Nephron (organoid): ENCODE data around the gene CHCHD6.
A peak's percentile ranks its signal among the peaks of the same experiment; 100 is the strongest.

Source experiments
- H3K27ac Mint-ChIP-seq, 3 experiments: 2 replicates each; pipeline ENCODE4 v1.8.0; 2020; ENCODE audit warnings: mixed read lengths in 3 of 3, mild to moderate bottlenecking in 2 of 3, moderate library complexity in 1 of 3
- H3K27me3 Mint-ChIP-seq: 2 replicates; pipeline ENCODE4 v1.8.0; 2021; ENCODE audit warnings: low read depth, mild to moderate bottlenecking, moderate library complexity, mixed read lengths
- H3K36me3 Mint-ChIP-seq: 2 replicates; pipeline ENCODE4 v1.8.0; 2020; ENCODE audit warnings: low read depth, mixed read lengths
- H3K4me1 Mint-ChIP-seq: 2 replicates; pipeline ENCODE4 v1.8.0; 2020; ENCODE audit warnings: mixed read lengths
- H3K4me3 Mint-ChIP-seq, 3 experiments: 2 replicates each; pipeline ENCODE4 v1.8.0; 2020; ENCODE audit warnings: mild to moderate bottlenecking in 3 of 3, mixed read lengths in 3 of 3, moderate library complexity in 2 of 3
- H3K9me3 Mint-ChIP-seq: 2 replicates; pipeline ENCODE4 v1.8.0; 2020; ENCODE audit warnings: mixed read lengths
- CTCF ChIP-seq, 3 experiments: fragments of 200-600 bp; sonication (generic); IDR thresholded peaks; one replicate each; pipeline ENCODE4 v1.5.0; 2021; ENCODE audit warnings: antibody characterized with exemption in 3 of 3; ENCODE audit not compliant: unreplicated experiment in 3 of 3

Gene CHCHD6

DNA sequence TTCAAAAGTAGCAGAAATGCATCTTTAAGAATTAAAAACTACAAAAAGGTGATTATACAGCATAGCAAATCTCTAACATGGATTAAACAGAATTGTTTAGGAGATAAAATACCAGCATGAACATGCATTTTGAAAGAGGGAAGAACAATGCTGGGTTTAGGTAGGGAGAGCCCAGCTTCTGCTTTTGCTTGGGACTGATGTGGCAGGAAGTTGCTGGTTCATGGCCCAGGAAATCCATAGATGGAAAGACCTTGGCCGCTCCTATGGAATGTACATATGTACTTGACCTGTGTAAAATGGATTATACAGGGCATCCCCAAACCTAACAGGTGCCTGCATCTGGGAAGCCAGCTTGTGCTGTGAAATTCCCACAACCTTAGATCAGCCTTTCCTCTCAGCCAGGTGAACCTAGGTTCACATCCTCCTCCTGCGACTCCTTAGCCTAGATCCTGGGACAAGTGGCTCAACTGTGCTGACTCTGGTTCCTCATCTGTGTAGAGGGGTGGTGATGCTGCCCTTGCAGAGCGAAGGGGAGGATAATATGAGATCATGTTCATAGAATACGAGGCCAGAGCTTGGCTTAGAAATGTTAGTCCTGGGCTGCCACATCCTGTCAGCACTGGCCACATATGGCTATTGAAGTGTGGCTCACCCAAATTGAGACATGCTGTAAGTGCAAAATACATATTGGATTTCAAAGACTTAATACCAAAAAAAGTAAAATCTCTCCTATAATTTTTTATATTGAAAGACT lies 231.9 kb downstream of the CHCHD6 start:
- H3K4me3 Mint-ChIP-seq, result no peak overlapping the region
- H3K36me3 Mint-ChIP-seq, result no peaks in the 10 kb centered on the region
- no peaks in the 10 kb centered on the region for H3K9me3 Mint-ChIP-seq
- no peak for TF ChIP-seq CTCF (IDR thresholded peaks at IDR 0.05; ENCODE audit: unreplicated experiment in 3 of 3)
- peaks cover 38% of the 10 kb centered on the region for H3K4me1 Mint-ChIP-seq
- H3K27ac Mint-ChIP-seq, result no peak overlapping the region
- peaks cover 14% of the 10 kb centered on the region for H3K27me3 Mint-ChIP-seq

GRCh38 chr3:126936853-126937425 lies 232.9 kb downstream of the CHCHD6 start:
- Mint-ChIP-seq H3K27me3 (peaks cover 11% of the 10 kb centered on the region), H3K4me1 (peaks cover 37% of the 10 kb centered on the region), H3K27ac (no peak overlapping the region), H3K36me3 (no peaks in the 10 kb centered on the region), H3K4me3 (no peak overlapping the region), H3K9me3 (no peaks in the 10 kb centered on the region)
- TF ChIP-seq CTCF (IDR thresholded peaks at IDR 0.05; ENCODE audit: unreplicated experiment in 3 of 3), result no peak

DNA sequence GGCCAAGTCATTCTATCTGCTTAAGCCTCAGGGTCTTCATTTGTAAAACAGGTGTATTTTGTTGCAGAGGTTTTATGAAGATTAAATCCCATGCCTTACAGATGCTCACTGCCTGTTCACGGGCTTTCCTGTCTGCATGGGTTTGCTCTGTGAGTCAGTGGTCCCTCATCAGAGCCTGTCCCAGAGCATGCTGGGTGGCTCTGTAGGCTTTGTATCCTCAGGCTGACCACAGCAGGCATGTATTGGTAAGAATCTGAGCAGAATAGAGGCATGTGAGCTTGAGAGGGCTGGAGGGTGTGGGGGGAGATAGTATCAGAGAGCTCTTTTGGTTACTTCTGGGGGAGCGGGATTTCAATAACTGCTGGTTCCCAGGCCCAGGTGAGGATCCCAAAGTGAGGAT lies 233.5 kb downstream of the CHCHD6 start:
- TF ChIP-seq CTCF (IDR thresholded peaks at IDR 0.05; ENCODE audit: unreplicated experiment in 3 of 3), result no peak
- Mint-ChIP-seq H3K4me1 (peaks cover 33% of the 10 kb centered on the region), H3K9me3 (no peaks in the 10 kb centered on the region), H3K27me3 (peaks cover 7% of the 10 kb centered on the region), H3K36me3 (no peaks in the 10 kb centered on the region), H3K27ac (no peak overlapping the region), H3K4me3 (no peak overlapping the region)

- Mint-ChIP-seq H3K9me3 (no peaks in the 10 kb centered on the region), H3K36me3 (no peaks in the 10 kb centered on the region), H3K4me1 (peaks cover 33% of the 10 kb centered on the region), H3K27ac (no peak overlapping the region), H3K27me3 (peaks cover 7% of the 10 kb centered on the region), H3K4me3 (no peak overlapping the region)
- no peak for TF ChIP-seq CTCF (IDR thresholded peaks at IDR 0.05; ENCODE audit: unreplicated experiment in 3 of 3)
These were observed 233.9 kb downstream of the CHCHD6 start for GRCh38 chr3:126937973-126938372.

DNA sequence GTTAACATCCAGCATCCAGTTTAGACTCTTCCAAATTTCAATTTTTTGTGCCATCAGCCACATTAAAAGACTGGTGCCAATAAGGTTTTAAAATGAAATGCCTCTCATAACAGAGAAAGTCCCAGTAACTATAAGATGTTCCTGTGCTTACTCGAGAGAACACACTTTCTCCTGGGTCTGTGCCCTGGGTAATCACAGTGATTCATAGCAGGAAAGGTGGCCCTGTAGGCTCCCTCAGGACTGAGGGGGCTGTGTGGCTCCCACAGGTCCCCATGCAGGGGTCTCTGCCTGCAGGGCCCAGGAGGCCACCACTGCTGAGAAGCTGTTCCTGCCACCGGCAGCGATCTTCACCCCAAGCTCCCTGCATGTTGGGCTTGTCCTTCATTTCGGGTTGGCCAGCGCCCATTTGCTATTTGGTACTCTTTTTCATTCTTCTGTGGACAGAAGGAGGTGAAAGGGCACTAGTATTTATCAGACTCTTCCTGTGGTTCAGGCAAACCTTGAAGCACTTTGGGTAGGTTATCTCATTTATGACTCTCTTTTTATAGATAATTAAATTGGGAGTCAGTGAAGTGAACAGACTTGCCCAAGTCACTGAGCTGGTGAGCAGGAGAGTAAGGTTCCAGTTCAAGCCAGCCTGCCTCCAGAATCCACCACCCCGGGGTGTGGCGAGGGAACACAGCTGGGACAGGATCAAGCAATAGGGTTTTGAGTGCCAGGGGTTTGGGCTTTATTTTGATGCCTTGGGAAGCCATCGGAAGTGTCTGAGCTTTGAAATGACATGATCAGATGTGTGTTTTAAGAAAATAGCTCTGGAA lies 234.7 kb downstream of the CHCHD6 start:
- peak overlapping the region in 1 of 3 experiments; percentile 13 for H3K27ac Mint-ChIP-seq
- peaks cover 7% of the 10 kb centered on the region for H3K27me3 Mint-ChIP-seq
- H3K9me3 Mint-ChIP-seq, result no peaks in the 10 kb centered on the region
- no peak for TF ChIP-seq CTCF (IDR thresholded peaks at IDR 0.05; ENCODE audit: unreplicated experiment in 3 of 3)
- H3K4me1 Mint-ChIP-seq, result peaks cover 31% of the 10 kb centered on the region
- no peaks in the 10 kb centered on the region for H3K36me3 Mint-ChIP-seq
- no peak overlapping the region for H3K4me3 Mint-ChIP-seq
